Ishikawa (cell line): ENCODE measurements around the gene OTX1.

Experiments
- CEBPB ChIP-seq: IDR thresholded peaks from 2 replicates; pipeline ENCODE4 v1.6.1; 2012
- CREB1 ChIP-seq: IDR thresholded peaks from 2 replicates; pipeline ENCODE4 v1.6.1; 2012; ENCODE audit warnings: low read depth
- EGR1 ChIP-seq: IDR thresholded peaks from 2 replicates; pipeline ENCODE4 v1.6.1; 2012
- EP300 ChIP-seq: IDR thresholded peaks from 2 replicates; pipeline ENCODE4 v1.6.1; 2012; ENCODE audit warnings: borderline replicate concordance
- FOXM1 ChIP-seq: IDR thresholded peaks from 2 replicates; pipeline ENCODE4 v1.6.1; 2012; ENCODE audit warnings: low read depth, borderline replicate concordance
- NFIC ChIP-seq: IDR thresholded peaks from 2 replicates; pipeline ENCODE4 v1.6.1; 2012
- RAD21 ChIP-seq: IDR thresholded peaks from 2 replicates; pipeline ENCODE4 v1.6.1; 2012; ENCODE audit warnings: low read depth
- REST ChIP-seq: IDR thresholded peaks from 2 replicates; pipeline ENCODE4 v1.6.1; 2012; ENCODE audit warnings: low read depth, mild to moderate bottlenecking
- TAF1 ChIP-seq: IDR thresholded peaks from 2 replicates; pipeline ENCODE4 v1.6.1; 2012; ENCODE audit warnings: low read depth, mild to moderate bottlenecking
- TCF12 ChIP-seq: IDR thresholded peaks from 2 replicates; pipeline ENCODE4 v1.6.1; 2012; ENCODE audit warnings: low read depth
- TEAD4 ChIP-seq: IDR thresholded peaks from 2 replicates; pipeline ENCODE4 v1.6.1; 2012
- USF1 ChIP-seq: IDR thresholded peaks from 2 replicates; pipeline ENCODE4 v1.6.1; 2012
- YY1 ChIP-seq: IDR thresholded peaks from 2 replicates; pipeline ENCODE4 v1.6.1; 2012; ENCODE audit warnings: low read depth
- ZBTB7A ChIP-seq: IDR thresholded peaks from 2 replicates; pipeline ENCODE4 v1.6.1; 2012; ENCODE audit warnings: low read depth
- TF ChIP-seq, protein P1 (sequence below): IDR thresholded peaks from 2 replicates; pipeline ENCODE4 v1.6.1; 2012

OTX1 gene

DNA sequence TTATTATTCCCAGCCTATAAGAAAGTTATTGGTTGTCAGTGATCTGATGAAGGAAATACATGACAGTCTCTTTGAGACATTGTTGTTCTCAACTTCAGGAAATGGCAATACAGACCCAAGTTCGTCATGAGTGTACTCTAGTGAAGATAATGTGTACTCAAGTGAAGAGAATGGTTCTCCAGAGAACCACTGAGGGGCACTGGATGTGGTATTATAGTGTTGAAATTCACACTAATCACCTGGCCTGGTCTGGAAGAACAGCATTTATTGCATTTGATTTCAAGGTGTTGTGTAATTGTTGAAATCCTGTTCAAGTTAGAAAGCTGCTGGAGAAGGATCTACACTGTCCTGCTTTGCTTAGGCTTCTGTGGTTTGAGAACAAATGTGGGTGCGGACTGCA, 23.4 kb upstream of the OTX1 start:
- TF ChIP-seq CREB1, result no peak
- no peak for TF ChIP-seq YY1
- TF ChIP-seq, protein P1, sequence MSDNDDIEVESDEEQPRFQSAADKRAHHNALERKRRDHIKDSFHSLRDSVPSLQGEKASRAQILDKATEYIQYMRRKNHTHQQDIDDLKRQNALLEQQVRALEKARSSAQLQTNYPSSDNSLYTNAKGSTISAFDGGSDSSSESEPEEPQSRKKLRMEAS, result no peak
- no peak for TF ChIP-seq REST
- no peak for TF ChIP-seq USF1
- TF ChIP-seq TAF1, result no peak

GRCh38 chr2:63029058-63029457, 21.6 kb upstream of the OTX1 start:
- no peak for TF ChIP-seq NFIC
- TF ChIP-seq YY1, result no peak
- TF ChIP-seq REST, result no peak
- TF ChIP-seq TCF12, result no peak
- no peak for TF ChIP-seq USF1
- no peak for TF ChIP-seq CREB1
- TF ChIP-seq, protein P1, result no peak
- TF ChIP-seq FOXM1, result no peak
- no peak for TF ChIP-seq TAF1
- no peak for TF ChIP-seq RAD21
- no peak for TF ChIP-seq EP300
- no peak for TF ChIP-seq ZBTB7A
- TF ChIP-seq EGR1, result no peak
- TF ChIP-seq CEBPB, result no peak
- TF ChIP-seq TEAD4, result no peak

- TF ChIP-seq FOXM1 (no peak), RAD21 (no peak), NFIC (no peak), EP300 (no peak), EGR1 (no peak), ZBTB7A (no peak), YY1 (no peak), TCF12 (no peak)
These were observed 16.1 kb upstream of the OTX1 start for GRCh38 chr2:63034526-63034925.

GRCh38 chr2:63035169-63035568, 15.5 kb upstream of the OTX1 start:
- TF ChIP-seq TAF1, result no peak
- no peak for TF ChIP-seq TCF12
- TF ChIP-seq, protein P1, result no peak
- TF ChIP-seq USF1, result no peak
- no peak for TF ChIP-seq EP300
- no peak for TF ChIP-seq RAD21
- TF ChIP-seq EGR1, result no peak
- no peak for TF ChIP-seq YY1
- no peak for TF ChIP-seq CEBPB
- TF ChIP-seq NFIC, result no peak
- no peak for TF ChIP-seq ZBTB7A

- no peak for TF ChIP-seq RAD21
- TF ChIP-seq YY1, result no peak
- TF ChIP-seq CREB1, result no peak
- no peak for TF ChIP-seq USF1
- TF ChIP-seq TAF1, result no peak
- TF ChIP-seq NFIC, result no peak
- TF ChIP-seq CEBPB, result no peak
- TF ChIP-seq EP300, result no peak
- TF ChIP-seq ZBTB7A, result no peak
- TF ChIP-seq TEAD4, result no peak
- no peak for TF ChIP-seq REST
- TF ChIP-seq EGR1, result no peak
- TF ChIP-seq, protein P1, result no peak
- no peak for TF ChIP-seq TCF12
- TF ChIP-seq FOXM1, result no peak
These were observed 15.0 kb upstream of the OTX1 start for GRCh38 chr2:63035660-63036059.
